GM13977 (cell line): Measurements from ENCODE around the gene DGKG.

Experiments
- DNase-seq: peaks from one replicate; pipeline ENCODE4 v3.0.0; 2012; ENCODE audit warnings: low spot score
- CTCF ChIP-seq: IDR thresholded peaks from 2 replicates; pipeline ENCODE4 v1.5.1; 2012; ENCODE audit warnings: mild to moderate bottlenecking, control low read depth; ENCODE audit not compliant: insufficient read depth; ENCODE audit errors: extremely low read depth, missing control alignments
- in situ Hi-C: fragments of 300-500 bp; cut with MboI; formaldehyde crosslinking; loops from one replicate; pipeline ENCODE4 v1.12.0; 2022; ENCODE audit warnings: low sequenced_read_pairs, low pct_unique_long_range_greater_than_20kb, mixed read lengths, inconsistent platforms; ENCODE audit not compliant: unreplicated experiment

DGKG gene

GRCh38 chr3:186316666-186317260 lies 45.3 kb downstream of the DGKG start:
- TF ChIP-seq CTCF: no peak
- no peak for DNase-seq
- in situ Hi-C loops: no loop called here

GRCh38 chr3:186315581-186316354 lies 46.3 kb downstream of the DGKG start:
- in situ Hi-C loops: no loop called here
- TF ChIP-seq CTCF: no peak
- DNase-seq: no peak

DNA sequence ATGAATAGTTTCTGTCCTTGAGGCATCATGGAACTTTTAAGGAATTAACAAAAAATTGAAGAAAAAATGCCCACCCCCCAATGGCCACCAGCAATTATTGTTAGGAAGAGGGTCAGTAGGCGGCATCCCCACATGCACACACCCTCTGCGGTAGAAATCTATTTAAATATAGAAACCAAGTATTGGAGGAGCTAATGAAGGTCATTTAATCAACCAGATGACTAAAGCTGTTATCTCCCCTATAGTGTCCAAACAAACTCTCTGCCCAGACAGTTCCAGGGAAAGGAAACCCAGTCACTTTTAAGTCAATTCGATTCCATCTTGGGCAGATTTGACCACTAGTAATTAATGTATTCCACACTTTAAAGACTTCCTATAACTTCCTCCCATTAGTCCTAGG lies 47.1 kb downstream of the DGKG start:
- in situ Hi-C loops: no loop called here
- no peak for TF ChIP-seq CTCF
- no peak for DNase-seq

DNA sequence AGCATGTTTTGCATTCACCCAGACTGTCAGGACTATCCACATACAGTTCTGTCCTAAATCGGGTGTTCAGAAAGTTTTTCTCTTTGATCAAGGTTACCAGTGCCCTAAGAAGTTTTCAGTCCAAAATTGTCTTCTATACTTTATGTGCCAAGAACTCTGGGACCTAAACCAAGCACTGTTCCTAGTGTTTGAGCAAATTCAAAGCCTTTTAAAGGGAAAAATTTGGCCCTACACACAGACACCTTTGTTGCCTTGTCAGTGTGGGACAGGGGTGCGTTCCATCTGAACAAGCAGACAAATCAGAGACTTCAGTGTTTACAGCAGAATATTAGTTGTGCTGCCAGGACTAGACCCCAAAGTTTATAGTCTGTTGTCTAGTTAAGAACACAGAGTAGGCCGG lies 50.6 kb downstream of the DGKG start:
- no peak for TF ChIP-seq CTCF
- no peak for DNase-seq
- in situ Hi-C loops: no loop called here

DNA sequence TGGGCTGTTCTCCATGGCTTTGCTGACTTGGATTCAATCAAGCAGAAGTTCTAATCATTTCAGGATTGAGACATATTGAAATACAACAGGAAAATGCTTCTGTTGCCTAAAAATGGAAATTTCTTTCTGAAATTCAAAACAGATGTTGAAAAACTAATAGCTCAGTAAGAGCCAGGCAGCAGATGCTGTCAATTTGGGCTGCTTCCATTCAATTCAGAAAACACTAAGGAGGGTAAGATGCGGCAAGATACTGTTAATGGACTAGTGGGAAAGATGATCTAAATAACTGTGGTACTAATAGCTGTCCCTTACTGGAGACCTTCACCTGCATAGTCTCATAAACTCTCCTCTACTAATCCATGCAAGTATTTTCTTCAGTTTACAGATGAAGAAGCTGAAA lies 53.5 kb downstream of the DGKG start:
- no peak for DNase-seq
- no peak for TF ChIP-seq CTCF
- in situ Hi-C loops: no loop called here

- TF ChIP-seq CTCF: no peak
- peak; percentile 37 for DNase-seq
- in situ Hi-C loops: no loop called here
Measured at GRCh38 chr3:186307594-186308221, 54.3 kb downstream of the DGKG start.
